WTC11 (cell line): ENCODE measurements around the gene EPHA6. TPM values are rescaled to one million over a fixed set of nuclear protein-coding genes. Genes with fewer than 3 reads are reported as not detected.

ENCODE experiments used
- ATAC-seq: fragments of 200-7000 bp; cut with Tn5 transposase; 2 replicates; pipeline ENCODE4 v1.10.0; 2021; ENCODE audit warnings: mild to moderate bottlenecking, moderate library complexity
- CTCF ChIA-PET: fragments of 300-600 bp; sonication (Branson Sonifier 250); formaldehyde crosslinking; loops from one replicate; lab custom pipeline; 2021; ENCODE audit warnings: antibody characterized with exemption; lab: Charles Lee
- POLR2A ChIA-PET: fragments of 350-600 bp; sonication (Branson Sonifier 250); formaldehyde crosslinking; loops from one replicate; lab custom pipeline; 2021; ENCODE audit warnings: antibody characterized with exemption; lab: Charles Lee
- DNase-seq: peaks from one replicate; pipeline ENCODE4 v3.0.0; 2021; ENCODE audit warnings: low spot score
- H3K27ac Mint-ChIP-seq: 2 replicates; pipeline ENCODE4 v1.8.0; 2021; ENCODE audit warnings: mixed read lengths
- H3K27me3 Mint-ChIP-seq: 2 replicates; pipeline ENCODE4 v1.8.0; 2021; ENCODE audit warnings: low read depth, mild to moderate bottlenecking, moderate library complexity, mixed read lengths
- H3K36me3 Mint-ChIP-seq: 2 replicates; pipeline ENCODE4 v1.8.0; 2021; ENCODE audit warnings: mixed read lengths
- H3K4me1 Mint-ChIP-seq: 2 replicates; pipeline ENCODE4 v1.8.0; 2022; ENCODE audit warnings: mixed read lengths
- H3K4me3 Mint-ChIP-seq: 2 replicates; pipeline ENCODE4 v1.8.0; 2021; ENCODE audit warnings: mild to moderate bottlenecking, moderate library complexity, mixed read lengths
- H3K9me3 Mint-ChIP-seq: 2 replicates; pipeline ENCODE4 v1.8.0; 2021; ENCODE audit warnings: mixed read lengths
- AFF4 ChIP-seq: sonication (generic); formaldehyde crosslinking; IDR thresholded peaks from 2 replicates; pipeline ENCODE4 v1.8.1; 2023; ENCODE audit warnings: mild to moderate bottlenecking, missing genetic modification reagents, borderline replicate concordance
- AR ChIP-seq: fragments of 250-450 bp; sonication (Bioruptor Pico); IDR thresholded peaks from 2 replicates; pipeline ENCODE4 v1.9.0; 2021; ENCODE audit warnings: mild to moderate bottlenecking
- ATF6 ChIP-seq: sonication (generic); formaldehyde crosslinking; IDR thresholded peaks from 2 replicates; pipeline ENCODE4 v1.8.1; 2023; ENCODE audit warnings: mild to moderate bottlenecking, missing genetic modification reagents
- CBFB ChIP-seq: sonication (generic); formaldehyde crosslinking; IDR thresholded peaks from 2 replicates; pipeline ENCODE4 v1.8.1; 2022; ENCODE audit warnings: mild to moderate bottlenecking, low read depth, missing genetic modification reagents
- CREM ChIP-seq: sonication (generic); formaldehyde crosslinking; IDR thresholded peaks from 2 replicates; pipeline ENCODE4 v1.8.1; 2022; ENCODE audit warnings: mild to moderate bottlenecking, missing genetic modification reagents, moderate library complexity
- ESRRA ChIP-seq: sonication (generic); formaldehyde crosslinking; IDR thresholded peaks from 2 replicates; pipeline ENCODE4 v1.8.1; 2022; ENCODE audit warnings: mild to moderate bottlenecking, missing genetic modification reagents, borderline replicate concordance
- FOXK1 ChIP-seq: sonication (generic); formaldehyde crosslinking; IDR thresholded peaks from 2 replicates; pipeline ENCODE4 v1.8.0; 2022; ENCODE audit warnings: mild to moderate bottlenecking, moderate library complexity, missing genetic modification reagents
- GRHL2 ChIP-seq: fragments of 250-450 bp; sonication (Bioruptor Pico); IDR thresholded peaks from 2 replicates; pipeline ENCODE4 v1.8.0; 2022; ENCODE audit warnings: mild to moderate bottlenecking, moderate library complexity; ENCODE audit not compliant: insufficient replicate concordance, severe bottlenecking
- JUN ChIP-seq: sonication (generic); formaldehyde crosslinking; IDR thresholded peaks from 2 replicates; pipeline ENCODE4 v1.8.0; 2023; ENCODE audit warnings: mild to moderate bottlenecking, missing genetic modification reagents
- MYBL2 ChIP-seq: sonication (generic); formaldehyde crosslinking; IDR thresholded peaks from 2 replicates; pipeline ENCODE4 v1.8.1; 2023; ENCODE audit warnings: mild to moderate bottlenecking, moderate library complexity, missing genetic modification reagents
- NFATC4 ChIP-seq: fragments of 250-450 bp; sonication (Bioruptor Pico); IDR thresholded peaks from 2 replicates; pipeline ENCODE4 v1.9.0; 2021; ENCODE audit warnings: mild to moderate bottlenecking
- NFE2L1 ChIP-seq: sonication (generic); formaldehyde crosslinking; IDR thresholded peaks from 2 replicates; pipeline ENCODE4 v1.8.1; 2023; ENCODE audit warnings: missing genetic modification reagents
- NFYB ChIP-seq: sonication (generic); formaldehyde crosslinking; conservative IDR thresholded peaks from 2 replicates; pipeline ENCODE4 v1.8.0; 2022; ENCODE audit warnings: low read depth, missing genetic modification reagents
- NR3C1 ChIP-seq: sonication (generic); formaldehyde crosslinking; conservative IDR thresholded peaks from 2 replicates; pipeline ENCODE4 v1.8.1; 2023; ENCODE audit warnings: low read depth, mild to moderate bottlenecking, missing genetic modification reagents
- OVOL2 ChIP-seq: fragments of 250-450 bp; sonication (Bioruptor Pico); IDR thresholded peaks from 2 replicates; pipeline ENCODE4 v1.9.0; 2021; ENCODE audit warnings: mild to moderate bottlenecking, borderline replicate concordance
- SP1 ChIP-seq: sonication (generic); formaldehyde crosslinking; conservative IDR thresholded peaks from 2 replicates; pipeline ENCODE4 v1.8.1; 2022; ENCODE audit warnings: missing genetic modification reagents
- STAT6 ChIP-seq: sonication (generic); formaldehyde crosslinking; conservative IDR thresholded peaks from 2 replicates; pipeline ENCODE4 v1.8.1; 2023; ENCODE audit warnings: mild to moderate bottlenecking, low read depth, missing genetic modification reagents, moderate library complexity
- TEAD4 ChIP-seq: sonication (generic); formaldehyde crosslinking; IDR thresholded peaks from 2 replicates; pipeline ENCODE4 v1.8.0; 2022; ENCODE audit warnings: mild to moderate bottlenecking, missing genetic modification reagents
- ZNF121 ChIP-seq: sonication (generic); formaldehyde crosslinking; IDR thresholded peaks from 2 replicates; pipeline ENCODE4 v1.8.0; 2023; ENCODE audit warnings: missing genetic modification reagents
- ZNF232 ChIP-seq: sonication (generic); formaldehyde crosslinking; IDR thresholded peaks from 2 replicates; pipeline ENCODE4 v1.8.0; 2022; ENCODE audit warnings: mild to moderate bottlenecking, missing genetic modification reagents
- ZNF263 ChIP-seq: sonication (generic); formaldehyde crosslinking; IDR thresholded peaks from 2 replicates; pipeline ENCODE4 v1.8.1; 2022; ENCODE audit warnings: low read depth, mild to moderate bottlenecking, moderate library complexity, missing genetic modification reagents
- ZNF396 ChIP-seq: fragments of 250-450 bp; sonication (Bioruptor Pico); IDR thresholded peaks from 2 replicates; pipeline ENCODE4 v1.8.0; 2021; ENCODE audit warnings: mild to moderate bottlenecking, moderate library complexity, borderline replicate concordance
- ZNF423 ChIP-seq: fragments of 250-450 bp; sonication (Bioruptor Pico); IDR thresholded peaks from 2 replicates; pipeline ENCODE4 v2.1.2; 2022; ENCODE audit warnings: mild to moderate bottlenecking, moderate library complexity
- total RNA-seq: library from RNA; stranded (reverse); gene quantifications from 3 replicates; pipeline ENCODE4 v1.2.3, GENCODE V29; 2021

The EPHA6 gene
- total RNA-seq, 1 experiment from 2014 or later = 2.1 TPM

- Mint-ChIP-seq H3K36me3 (no peaks in the 10 kb centered on the region), H3K4me1 (peaks cover 15% of the 10 kb centered on the region), H3K27me3 (no peaks in the 10 kb centered on the region), H3K27ac (no peak overlapping the region), H3K4me3 (no peak overlapping the region), H3K9me3 (no peaks in the 10 kb centered on the region)
- ChIA-PET POLR2A (no interaction called here), CTCF (interaction anchor here (1.2 kb wide), 1 partner anchor 25 kb away, joined by 3 read pairs; no protein-coding TSS in a partner anchor)
- TF ChIP-seq ZNF121 (CRISPR knock-in tag) = no peak
- no peak for TF ChIP-seq ESRRA (CRISPR knock-in tag)
- TF ChIP-seq ZNF232 (CRISPR knock-in tag) = no peak
- TF ChIP-seq CREM (CRISPR knock-in tag) = no peak
- no peak for TF ChIP-seq STAT6 (CRISPR knock-in tag)
- TF ChIP-seq GRHL2 (CRISPR knock-in tag) = no peak
- no peak for TF ChIP-seq ZNF263 (CRISPR knock-in tag)
- TF ChIP-seq SP1 (CRISPR knock-in tag) = no peak
- no peak for TF ChIP-seq NR3C1 (CRISPR knock-in tag)
- no peak for TF ChIP-seq ZNF423 (CRISPR knock-in tag)
- TF ChIP-seq AR = no peak
- no peak for TF ChIP-seq NFE2L1 (CRISPR knock-in tag)
- DNase-seq (no peak), ATAC-seq (no peak)
Measured at GRCh38 chr3:97744289-97744688, 929.9 kb downstream of the EPHA6 start.

- Mint-ChIP-seq H3K4me1 (peaks cover 28% of the 10 kb centered on the region), H3K4me3 (peak overlapping the region; percentile 97), H3K27me3 (no peaks in the 10 kb centered on the region), H3K9me3 (no peaks in the 10 kb centered on the region), H3K27ac (peak overlapping the region; percentile 96), H3K36me3 (no peaks in the 10 kb centered on the region)
- CTCF ChIA-PET = interaction anchor here (1.0 to 1.2 kb wide), 5 partner anchors 11 to 260 kb away, joined by 3 to 7 read pairs (median 6); no protein-coding TSS in a partner anchor
- DNase-seq = peak; percentile 16
- no peak for ATAC-seq
- POLR2A ChIA-PET = interaction anchor here (1.0 kb wide), 1 partner anchor 21 kb away, joined by 13 read pairs; no protein-coding TSS in a partner anchor
- TF ChIP-seq AFF4 (CRISPR knock-in tag) (no peak), NFATC4 (CRISPR knock-in tag) (no peak), FOXK1 (CRISPR knock-in tag) (no peak), ESRRA (CRISPR knock-in tag) (no peak), ZNF263 (CRISPR knock-in tag) (no peak), NFYB (CRISPR knock-in tag) (no peak), OVOL2 (CRISPR knock-in tag) (no peak), ZNF396 (CRISPR knock-in tag) (no peak), TEAD4 (CRISPR knock-in tag) (no peak), MYBL2 (CRISPR knock-in tag) (no peak), CBFB (CRISPR knock-in tag) (no peak), ATF6 (CRISPR knock-in tag) (no peak), JUN (CRISPR knock-in tag) (no peak)
Measured at GRCh38 chr3:97763586-97764406, 949.4 kb downstream of the EPHA6 start.
